Ishikawa (cell line): ENCODE results near the gene AADACL3.

Experiments used
- CEBPB ChIP-seq: IDR thresholded peaks from 2 replicates; pipeline ENCODE4 v1.6.1; 2012
- EGR1 ChIP-seq: IDR thresholded peaks from 2 replicates; pipeline ENCODE4 v1.6.1; 2012
- EP300 ChIP-seq: IDR thresholded peaks from 2 replicates; pipeline ENCODE4 v1.6.1; 2012; ENCODE audit warnings: borderline replicate concordance
- FOXM1 ChIP-seq: IDR thresholded peaks from 2 replicates; pipeline ENCODE4 v1.6.1; 2012; ENCODE audit warnings: low read depth, borderline replicate concordance
- NFIC ChIP-seq: IDR thresholded peaks from 2 replicates; pipeline ENCODE4 v1.6.1; 2012
- RAD21 ChIP-seq: IDR thresholded peaks from 2 replicates; pipeline ENCODE4 v1.6.1; 2012; ENCODE audit warnings: low read depth
- TAF1 ChIP-seq: IDR thresholded peaks from 2 replicates; pipeline ENCODE4 v1.6.1; 2012; ENCODE audit warnings: low read depth, mild to moderate bottlenecking
- TCF12 ChIP-seq: IDR thresholded peaks from 2 replicates; pipeline ENCODE4 v1.6.1; 2012; ENCODE audit warnings: low read depth
- YY1 ChIP-seq: IDR thresholded peaks from 2 replicates; pipeline ENCODE4 v1.6.1; 2012; ENCODE audit warnings: low read depth
- TF ChIP-seq, protein P1 (sequence below): IDR thresholded peaks from 2 replicates; pipeline ENCODE4 v1.6.1; 2012; ENCODE audit warnings: low read depth, mild to moderate bottlenecking
- TF ChIP-seq, protein P2 (sequence below): IDR thresholded peaks from 2 replicates; pipeline ENCODE4 v1.6.1; 2012

DNA sequence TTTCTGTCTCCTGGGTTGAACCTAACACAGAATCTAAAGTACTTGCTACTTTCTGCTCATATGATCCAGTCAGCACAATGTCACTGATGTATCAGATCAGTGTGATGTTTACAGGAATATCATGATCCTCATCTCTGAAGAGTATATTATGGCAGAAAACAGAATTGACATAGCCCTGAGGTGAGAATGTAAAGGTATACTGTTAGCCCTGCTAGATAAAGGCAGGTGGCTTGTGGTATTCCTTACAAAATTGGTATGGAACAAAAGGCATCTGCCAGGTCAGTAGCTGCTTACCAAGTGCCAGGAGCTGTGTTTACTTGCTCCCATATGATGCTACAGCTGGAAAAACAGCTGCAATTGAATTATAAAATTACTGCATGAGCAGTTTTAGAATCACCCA, 41.6 kb upstream of the AADACL3 start:
- TF ChIP-seq RAD21 (no peak), EP300 (no peak), TAF1 (no peak), CEBPB (no peak), TCF12 (no peak), FOXM1 (no peak), EGR1 (no peak), YY1 (no peak), NFIC (no peak)
- TF ChIP-seq, protein P1, sequence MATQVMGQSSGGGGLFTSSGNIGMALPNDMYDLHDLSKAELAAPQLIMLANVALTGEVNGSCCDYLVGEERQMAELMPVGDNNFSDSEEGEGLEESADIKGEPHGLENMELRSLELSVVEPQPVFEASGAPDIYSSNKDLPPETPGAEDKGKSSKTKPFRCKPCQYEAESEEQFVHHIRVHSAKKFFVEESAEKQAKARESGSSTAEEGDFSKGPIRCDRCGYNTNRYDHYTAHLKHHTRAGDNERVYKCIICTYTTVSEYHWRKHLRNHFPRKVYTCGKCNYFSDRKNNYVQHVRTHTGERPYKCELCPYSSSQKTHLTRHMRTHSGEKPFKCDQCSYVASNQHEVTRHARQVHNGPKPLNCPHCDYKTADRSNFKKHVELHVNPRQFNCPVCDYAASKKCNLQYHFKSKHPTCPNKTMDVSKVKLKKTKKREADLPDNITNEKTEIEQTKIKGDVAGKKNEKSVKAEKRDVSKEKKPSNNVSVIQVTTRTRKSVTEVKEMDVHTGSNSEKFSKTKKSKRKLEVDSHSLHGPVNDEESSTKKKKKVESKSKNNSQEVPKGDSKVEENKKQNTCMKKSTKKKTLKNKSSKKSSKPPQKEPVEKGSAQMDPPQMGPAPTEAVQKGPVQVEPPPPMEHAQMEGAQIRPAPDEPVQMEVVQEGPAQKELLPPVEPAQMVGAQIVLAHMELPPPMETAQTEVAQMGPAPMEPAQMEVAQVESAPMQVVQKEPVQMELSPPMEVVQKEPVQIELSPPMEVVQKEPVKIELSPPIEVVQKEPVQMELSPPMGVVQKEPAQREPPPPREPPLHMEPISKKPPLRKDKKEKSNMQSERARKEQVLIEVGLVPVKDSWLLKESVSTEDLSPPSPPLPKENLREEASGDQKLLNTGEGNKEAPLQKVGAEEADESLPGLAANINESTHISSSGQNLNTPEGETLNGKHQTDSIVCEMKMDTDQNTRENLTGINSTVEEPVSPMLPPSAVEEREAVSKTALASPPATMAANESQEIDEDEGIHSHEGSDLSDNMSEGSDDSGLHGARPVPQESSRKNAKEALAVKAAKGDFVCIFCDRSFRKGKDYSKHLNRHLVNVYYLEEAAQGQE, result no peak
- TF ChIP-seq, protein P2, sequence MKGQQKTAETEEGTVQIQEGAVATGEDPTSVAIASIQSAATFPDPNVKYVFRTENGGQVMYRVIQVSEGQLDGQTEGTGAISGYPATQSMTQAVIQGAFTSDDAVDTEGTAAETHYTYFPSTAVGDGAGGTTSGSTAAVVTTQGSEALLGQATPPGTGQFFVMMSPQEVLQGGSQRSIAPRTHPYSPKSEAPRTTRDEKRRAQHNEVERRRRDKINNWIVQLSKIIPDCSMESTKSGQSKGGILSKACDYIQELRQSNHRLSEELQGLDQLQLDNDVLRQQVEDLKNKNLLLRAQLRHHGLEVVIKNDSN, result no peak
